ENCODE results near the gene SLC25A28.
"Not testable (repeated sequence)": the region's sequence is repeated elsewhere in the genome, so short reads cannot be mapped to it uniquely, and the experiment has no call there.

SLC25A28 gene

GRCh38 chr10:99630433-99630832, 10.2 kb upstream of the SLC25A28 start:
- WGBS (ENCODE audit: extremely low coverage, insufficient coverage, low lambda C conversion rate), result no CpG with 5 or more reads among the region's 2 CpGs
- no peak for DNase-seq
- H3K4me2 ChIP-seq (ENCODE audit: low read length), result no peak overlapping the region

GRCh38 chr10:99629625-99629978, 9.4 kb upstream of the SLC25A28 start:
- Histone ChIP-seq H3K9ac (ENCODE audit: low read length) (no peak overlapping the region), H3K4ac (ENCODE audit: low read depth, low read length) (no peak overlapping the region), H3K4me2 (ENCODE audit: low read length) (no peak overlapping the region), H4K5ac (ENCODE audit: low read length) (no peak overlapping the region), H3K79me1 (ENCODE audit: low read length) (no peaks in the 10 kb centered on the region), H3K4me1 (ENCODE audit: control insufficient read depth, low read depth, low read length) (no peaks in the 10 kb centered on the region), H3K36me3 (ENCODE audit: control insufficient read depth, insufficient read depth, low read length) (no peaks in the 10 kb centered on the region), H2BK15ac (replicated peaks; ENCODE audit: low read depth) (no peak overlapping the region), H2BK120ac (ENCODE audit: low read depth, low read length) (no peak overlapping the region), H2BK5ac (ENCODE audit: low read length) (no peak overlapping the region), H3K18ac (ENCODE audit: low read length) (no peak overlapping the region), H3K27ac (ENCODE audit: low read depth, low read length) (no peak overlapping the region), H3K56ac (ENCODE audit: low read length) (no peak overlapping the region), H3K79me2 (ENCODE audit: control insufficient read depth, insufficient read depth, low read length) (no peaks in the 10 kb centered on the region), H3K23ac (ENCODE audit: low read length) (no peak overlapping the region), H4K8ac (ENCODE audit: low read depth, low read length) (no peak overlapping the region), H3K4me3 (ENCODE audit: low read length) (no peak overlapping the region), H2AK5ac (ENCODE audit: low read length) (no peak overlapping the region), H3K27me3 (ENCODE audit: insufficient read depth, low read length, poor library complexity) (no peaks in the 10 kb centered on the region)
- no peak for DNase-seq
- no CpG with 5 or more reads among the region's 3 CpGs for WGBS (ENCODE audit: extremely low coverage, insufficient coverage, low lambda C conversion rate)

More at GRCh38 chr10:99630433-99630832, 10.2 kb upstream of the SLC25A28 start:
- no peak overlapping the region for H2BK120ac ChIP-seq (ENCODE audit: low read depth, low read length)
- no peak overlapping the region for H4K5ac ChIP-seq (ENCODE audit: low read length)
- no peak overlapping the region for H3K4ac ChIP-seq (ENCODE audit: low read depth, low read length)
- H3K4me3 ChIP-seq (ENCODE audit: low read length), result no peak overlapping the region
- no peak overlapping the region for H4K8ac ChIP-seq (ENCODE audit: low read depth, low read length)
- no peak overlapping the region for H3K23ac ChIP-seq (ENCODE audit: low read length)
- H2BK15ac ChIP-seq (replicated peaks; ENCODE audit: low read depth), result no peak overlapping the region
- H2BK5ac ChIP-seq (ENCODE audit: low read length), result no peak overlapping the region
- no peak overlapping the region for H3K18ac ChIP-seq (ENCODE audit: low read length)
- H3K79me2 ChIP-seq (ENCODE audit: control insufficient read depth, insufficient read depth, low read length), result no peaks in the 10 kb centered on the region
- no peak overlapping the region for H3K9ac ChIP-seq (ENCODE audit: low read length)
- H3K27ac ChIP-seq (ENCODE audit: low read depth, low read length), result no peak overlapping the region
- H3K36me3 ChIP-seq (ENCODE audit: control insufficient read depth, insufficient read depth, low read length), result no peaks in the 10 kb centered on the region
- H3K4me1 ChIP-seq (ENCODE audit: control insufficient read depth, low read depth, low read length), result no peaks in the 10 kb centered on the region
- H3K56ac ChIP-seq (ENCODE audit: low read length), result no peak overlapping the region
- no peaks in the 10 kb centered on the region for H3K79me1 ChIP-seq (ENCODE audit: low read length)
- H3K27me3 ChIP-seq (ENCODE audit: insufficient read depth, low read length, poor library complexity), result no peaks in the 10 kb centered on the region
- no peak overlapping the region for H2AK5ac ChIP-seq (ENCODE audit: low read length)

DNA sequence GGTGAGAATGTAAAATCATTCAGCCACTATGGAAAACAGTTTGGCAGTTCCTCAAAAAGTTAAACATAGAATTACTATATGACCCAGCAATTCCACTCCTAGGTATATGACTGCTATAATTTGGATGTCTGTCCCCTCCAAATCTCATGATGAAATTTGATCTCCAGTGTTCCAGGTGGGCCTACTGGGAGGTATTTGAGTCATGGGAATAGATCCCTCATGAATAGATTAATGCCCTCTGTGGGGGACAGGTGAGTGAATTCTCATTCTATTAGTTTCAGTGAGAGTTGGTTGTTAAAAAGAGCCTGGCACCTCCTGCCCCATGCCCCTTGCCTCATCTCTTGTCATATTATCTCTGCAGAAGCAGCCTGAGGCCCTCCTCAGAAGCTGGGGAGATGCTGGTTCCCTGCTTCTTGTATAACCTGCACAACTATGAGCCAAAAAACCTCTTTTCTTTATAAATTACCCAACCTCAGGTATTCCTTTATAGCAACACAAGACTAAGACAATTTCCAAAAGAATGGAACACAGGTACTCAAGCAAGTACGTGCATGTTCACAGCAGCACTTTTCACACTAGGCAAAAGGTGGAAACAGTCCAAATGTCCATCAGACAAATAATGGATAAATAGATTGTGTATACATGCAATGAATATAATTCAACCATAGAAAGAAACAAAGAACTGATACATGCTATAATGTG, 8.8 kb upstream of the SLC25A28 start:
- Histone ChIP-seq H3K36me3 (ENCODE audit: control insufficient read depth, insufficient read depth, low read length) (no peaks in the 10 kb centered on the region), H3K4me2 (ENCODE audit: low read length) (no peak overlapping the region), H3K4ac (ENCODE audit: low read depth, low read length) (no peak overlapping the region)

GRCh38 chr10:99625124-99625523, 4.9 kb upstream of the SLC25A28 start:
- not testable (repeated sequence) for H3K4me3 ChIP-seq (ENCODE audit: low read length); H3K4me1 ChIP-seq (ENCODE audit: control insufficient read depth, low read depth, low read length); H3K27ac ChIP-seq (ENCODE audit: low read depth, low read length); H2BK5ac ChIP-seq (ENCODE audit: low read length); H4K8ac ChIP-seq (ENCODE audit: low read depth, low read length); H3K4me2 ChIP-seq (ENCODE audit: low read length); H4K5ac ChIP-seq (ENCODE audit: low read length); H2BK15ac ChIP-seq (replicated peaks; ENCODE audit: low read depth); H3K36me3 ChIP-seq (ENCODE audit: control insufficient read depth, insufficient read depth, low read length); H3K9ac ChIP-seq (ENCODE audit: low read length); H3K79me2 ChIP-seq (ENCODE audit: control insufficient read depth, insufficient read depth, low read length); H3K27me3 ChIP-seq (ENCODE audit: insufficient read depth, low read length, poor library complexity); DNase-seq; H3K18ac ChIP-seq (ENCODE audit: low read length); H3K56ac ChIP-seq (ENCODE audit: low read length); H3K4ac ChIP-seq (ENCODE audit: low read depth, low read length); H3K79me1 ChIP-seq (ENCODE audit: low read length); H3K23ac ChIP-seq (ENCODE audit: low read length); H2AK5ac ChIP-seq (ENCODE audit: low read length); H2BK120ac ChIP-seq (ENCODE audit: low read depth, low read length)
- no CpG with 5 or more reads among the region's 3 CpGs for WGBS (ENCODE audit: extremely low coverage, insufficient coverage, low lambda C conversion rate)

More for the DNA sequence above, 8.8 kb upstream of the SLC25A28 start:
- H3K27ac ChIP-seq (ENCODE audit: low read depth, low read length), result no peak overlapping the region
- H2BK15ac ChIP-seq (replicated peaks; ENCODE audit: low read depth), result no peak overlapping the region
- no peaks in the 10 kb centered on the region for H3K27me3 ChIP-seq (ENCODE audit: insufficient read depth, low read length, poor library complexity)
- H3K4me1 ChIP-seq (ENCODE audit: control insufficient read depth, low read depth, low read length), result no peaks in the 10 kb centered on the region
- H2BK120ac ChIP-seq (ENCODE audit: low read depth, low read length), result no peak overlapping the region
- no peak overlapping the region for H3K4me3 ChIP-seq (ENCODE audit: low read length)
- no peak overlapping the region for H4K5ac ChIP-seq (ENCODE audit: low read length)
- no peak overlapping the region for H3K23ac ChIP-seq (ENCODE audit: low read length)
- no peak overlapping the region for H3K18ac ChIP-seq (ENCODE audit: low read length)
- H2AK5ac ChIP-seq (ENCODE audit: low read length), result no peak overlapping the region
- H2BK5ac ChIP-seq (ENCODE audit: low read length), result no peak overlapping the region
- no peak overlapping the region for H3K56ac ChIP-seq (ENCODE audit: low read length)
- no peak overlapping the region for H4K8ac ChIP-seq (ENCODE audit: low read depth, low read length)
- H3K9ac ChIP-seq (ENCODE audit: low read length), result no peak overlapping the region
- H3K79me2 ChIP-seq (ENCODE audit: control insufficient read depth, insufficient read depth, low read length), result no peaks in the 10 kb centered on the region
- no CpG with 5 or more reads among the region's 1 CpG for WGBS (ENCODE audit: extremely low coverage, insufficient coverage, low lambda C conversion rate)
- no peaks in the 10 kb centered on the region for H3K79me1 ChIP-seq (ENCODE audit: low read length)
- DNase-seq, result no peak

- Histone ChIP-seq H3K4me2 (ENCODE audit: low read length) (no peak overlapping the region), H3K79me1 (ENCODE audit: low read length) (peaks cover 4% of the 10 kb centered on the region), H2BK15ac (replicated peaks; ENCODE audit: low read depth) (no peak overlapping the region), H4K5ac (ENCODE audit: low read length) (no peak overlapping the region), H3K23ac (ENCODE audit: low read length) (no peak overlapping the region), H3K4me3 (ENCODE audit: low read length) (no peak overlapping the region), H3K18ac (ENCODE audit: low read length) (no peak overlapping the region), H3K4ac (ENCODE audit: low read depth, low read length) (no peak overlapping the region), H3K4me1 (ENCODE audit: control insufficient read depth, low read depth, low read length) (peaks cover 3% of the 10 kb centered on the region), H3K79me2 (ENCODE audit: control insufficient read depth, insufficient read depth, low read length) (peaks cover 9% of the 10 kb centered on the region), H2BK5ac (ENCODE audit: low read length) (no peak overlapping the region), H3K27me3 (ENCODE audit: insufficient read depth, low read length, poor library complexity) (no peaks in the 10 kb centered on the region), H3K36me3 (ENCODE audit: control insufficient read depth, insufficient read depth, low read length) (no peaks in the 10 kb centered on the region), H3K56ac (ENCODE audit: low read length) (no peak overlapping the region), H2AK5ac (ENCODE audit: low read length) (no peak overlapping the region), H3K9ac (ENCODE audit: low read length) (no peak overlapping the region), H4K8ac (ENCODE audit: low read depth, low read length) (no peak overlapping the region), H3K27ac (ENCODE audit: low read depth, low read length) (no peak overlapping the region), H2BK120ac (ENCODE audit: low read depth, low read length) (no peak overlapping the region)
- no peak for DNase-seq
Observed at GRCh38 chr10:99623919-99624318, 3.7 kb upstream of the SLC25A28 start.
